ENCODE measurements around the gene RBL1.
"Not testable (repeated sequence)": the region's sequence is repeated elsewhere in the genome, so short reads cannot be mapped to it uniquely, and the experiment has no call there.

Gene RBL1

GRCh38 chr20:37072293-37073196 lies 23.3 kb downstream of the RBL1 start:
- DNase-seq (ENCODE audit: low read depth): no peak
- no peak overlapping the region for H3K4me3 ChIP-seq (ENCODE audit: low read depth, low read length)
- TF ChIP-seq CTCF (IDR thresholded peaks at IDR 0.05; ENCODE audit: low read depth, low read length): no peak

GRCh38 chr20:37071481-37071911 lies 24.3 kb downstream of the RBL1 start:
- DNase-seq (ENCODE audit: low read depth): no peak
- TF ChIP-seq MYC (IDR thresholded peaks at IDR 0.05; ENCODE audit: low read depth, low read length) (no peak), CTCF (IDR thresholded peaks at IDR 0.05; ENCODE audit: low read depth, low read length) (no peak), POLR2A (IDR thresholded peaks at IDR 0.05; ENCODE audit: extremely low read depth, insufficient read length) (no peak)
- TF ChIP-seq, protein P1, sequence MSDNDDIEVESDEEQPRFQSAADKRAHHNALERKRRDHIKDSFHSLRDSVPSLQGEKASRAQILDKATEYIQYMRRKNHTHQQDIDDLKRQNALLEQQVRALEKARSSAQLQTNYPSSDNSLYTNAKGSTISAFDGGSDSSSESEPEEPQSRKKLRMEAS (IDR thresholded peaks at IDR 0.05; ENCODE audit: low read depth, low read length): no peak
- H3K4me3 ChIP-seq (ENCODE audit: low read depth, low read length): no peak overlapping the region

DNA sequence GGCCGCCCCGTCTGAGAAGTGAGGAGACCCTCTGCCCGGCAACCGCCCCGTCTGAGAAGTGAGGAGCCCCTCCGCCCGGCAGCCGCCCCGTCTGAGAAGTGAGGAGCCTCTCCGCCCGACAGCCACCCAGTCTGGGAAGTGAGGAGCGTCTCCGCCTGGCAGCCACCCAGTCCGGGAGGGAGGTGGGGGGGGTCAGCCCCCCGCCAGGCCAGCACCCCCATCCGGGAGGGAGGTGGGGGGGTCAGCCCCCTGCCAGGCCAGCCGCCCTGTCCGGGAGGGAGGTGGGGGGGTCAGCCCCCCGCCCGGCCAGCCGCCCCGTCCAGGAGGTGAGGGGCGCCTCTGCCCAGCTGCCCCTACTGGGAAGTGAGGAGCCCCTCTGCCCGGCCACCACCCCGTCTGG lies 26.2 kb downstream of the RBL1 start:
- DNase-seq (ENCODE audit: low read depth); H3K4me3 ChIP-seq (ENCODE audit: low read depth, low read length): not testable (repeated sequence)

DNA sequence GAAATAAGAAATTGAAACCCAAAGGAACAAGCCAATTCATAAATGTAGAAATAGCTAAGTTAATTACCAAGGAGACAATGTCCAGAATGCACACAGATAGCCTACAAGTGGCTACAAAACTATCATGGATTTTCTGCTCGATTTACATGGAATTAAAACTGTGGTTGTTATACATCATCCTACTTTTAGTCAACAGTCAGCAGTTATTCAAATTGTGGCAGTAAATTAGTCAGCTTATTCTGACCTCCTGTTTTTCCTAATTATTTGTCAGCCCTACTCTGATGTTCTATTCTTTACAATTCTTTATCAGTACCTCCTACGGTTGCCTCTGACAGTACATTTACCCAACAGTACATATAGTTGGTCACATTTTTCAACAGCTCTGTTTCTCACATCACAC lies 29.6 kb downstream of the RBL1 start:
- TF ChIP-seq, protein P1 (IDR thresholded peaks at IDR 0.05; ENCODE audit: low read depth, low read length): no peak
- TF ChIP-seq MYC (IDR thresholded peaks at IDR 0.05; ENCODE audit: low read depth, low read length) (no peak), CTCF (IDR thresholded peaks at IDR 0.05; ENCODE audit: low read depth, low read length) (no peak), POLR2A (IDR thresholded peaks at IDR 0.05; ENCODE audit: extremely low read depth, insufficient read length) (no peak)
- DNase-seq (ENCODE audit: low read depth): no peak
- no peak overlapping the region for H3K4me3 ChIP-seq (ENCODE audit: low read depth, low read length)

DNA sequence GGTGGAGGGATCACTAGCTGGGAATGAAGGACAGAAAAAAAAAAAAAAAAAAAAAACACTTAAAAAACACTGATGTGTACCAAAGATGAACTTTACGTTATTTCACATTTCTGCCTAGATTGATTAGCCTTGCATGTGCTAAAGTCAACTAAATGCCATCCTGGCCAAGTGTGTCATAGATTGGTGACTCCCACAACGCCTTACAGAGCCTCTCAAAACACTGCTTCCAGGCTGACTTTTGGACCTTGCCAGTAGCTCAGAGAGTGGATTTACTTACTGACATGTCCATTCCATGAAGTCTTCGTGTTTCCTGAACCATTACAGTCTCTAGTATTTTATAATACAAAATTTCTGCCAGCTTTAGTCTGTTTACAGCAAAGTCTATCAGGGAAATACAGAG lies 40.5 kb downstream of the RBL1 start:
- TF ChIP-seq, protein P1 (IDR thresholded peaks at IDR 0.05; ENCODE audit: low read depth, low read length): no peak
- TF ChIP-seq MYC (IDR thresholded peaks at IDR 0.05; ENCODE audit: low read depth, low read length): no peak
- TF ChIP-seq POLR2A (IDR thresholded peaks at IDR 0.05; ENCODE audit: extremely low read depth, insufficient read length): no peak
- TF ChIP-seq CTCF (IDR thresholded peaks at IDR 0.05; ENCODE audit: low read depth, low read length): no peak
- H3K4me3 ChIP-seq (ENCODE audit: low read depth, low read length): no peak overlapping the region
- DNase-seq (ENCODE audit: low read depth): no peak

DNA sequence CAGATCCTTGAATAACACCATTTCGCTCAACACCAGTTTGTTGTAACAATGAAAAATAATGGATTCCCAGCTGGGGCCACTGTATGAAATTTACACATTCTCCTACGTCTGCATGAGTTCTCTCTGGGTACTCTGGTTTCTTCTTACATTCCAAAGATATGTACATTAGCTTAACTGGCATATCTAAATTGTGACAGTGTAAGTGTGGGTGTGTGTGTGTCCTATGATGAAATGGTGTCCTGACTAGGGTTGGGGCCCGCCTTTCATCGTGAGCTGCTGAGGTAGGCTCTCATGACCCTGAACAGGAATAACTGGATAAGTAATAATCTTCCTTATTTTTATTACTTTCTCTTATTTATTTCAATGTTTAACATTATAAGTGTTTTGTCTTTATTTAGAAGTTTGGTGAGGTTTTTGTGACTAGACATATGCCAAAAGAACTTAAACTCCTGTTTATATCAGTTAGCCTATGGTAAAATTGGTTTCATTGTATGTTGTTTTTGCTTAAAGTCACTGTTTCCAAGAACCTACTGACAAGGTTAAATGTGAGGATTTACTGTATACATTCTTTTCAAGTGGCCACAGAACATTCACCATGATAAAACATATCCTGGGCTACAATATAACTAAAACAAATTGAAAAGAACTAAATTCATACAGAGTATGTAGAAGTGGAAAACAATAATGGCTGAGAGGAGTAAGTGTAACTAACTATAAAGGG lies 42.4 kb downstream of the RBL1 start:
- H3K4me3 ChIP-seq (ENCODE audit: low read depth, low read length): no peak overlapping the region
- TF ChIP-seq, protein P1 (IDR thresholded peaks at IDR 0.05; ENCODE audit: low read depth, low read length): no peak
- no peak for TF ChIP-seq MYC (IDR thresholded peaks at IDR 0.05; ENCODE audit: low read depth, low read length)
- TF ChIP-seq POLR2A (IDR thresholded peaks at IDR 0.05; ENCODE audit: extremely low read depth, insufficient read length): no peak
- DNase-seq (ENCODE audit: low read depth): no peak

Measured in NB4 (cell line).